GM19467 (cell line): ENCODE measurements around the gene SCUBE1.

Experiments used
- ATAC-seq: cut with Tn5 transposase; IDR thresholded peaks from one replicate; pipeline ENCODE4 v1.9.1; 2021; ENCODE audit warnings: mild to moderate bottlenecking, moderate library complexity; ENCODE audit not compliant: unreplicated experiment

SCUBE1 gene

DNA sequence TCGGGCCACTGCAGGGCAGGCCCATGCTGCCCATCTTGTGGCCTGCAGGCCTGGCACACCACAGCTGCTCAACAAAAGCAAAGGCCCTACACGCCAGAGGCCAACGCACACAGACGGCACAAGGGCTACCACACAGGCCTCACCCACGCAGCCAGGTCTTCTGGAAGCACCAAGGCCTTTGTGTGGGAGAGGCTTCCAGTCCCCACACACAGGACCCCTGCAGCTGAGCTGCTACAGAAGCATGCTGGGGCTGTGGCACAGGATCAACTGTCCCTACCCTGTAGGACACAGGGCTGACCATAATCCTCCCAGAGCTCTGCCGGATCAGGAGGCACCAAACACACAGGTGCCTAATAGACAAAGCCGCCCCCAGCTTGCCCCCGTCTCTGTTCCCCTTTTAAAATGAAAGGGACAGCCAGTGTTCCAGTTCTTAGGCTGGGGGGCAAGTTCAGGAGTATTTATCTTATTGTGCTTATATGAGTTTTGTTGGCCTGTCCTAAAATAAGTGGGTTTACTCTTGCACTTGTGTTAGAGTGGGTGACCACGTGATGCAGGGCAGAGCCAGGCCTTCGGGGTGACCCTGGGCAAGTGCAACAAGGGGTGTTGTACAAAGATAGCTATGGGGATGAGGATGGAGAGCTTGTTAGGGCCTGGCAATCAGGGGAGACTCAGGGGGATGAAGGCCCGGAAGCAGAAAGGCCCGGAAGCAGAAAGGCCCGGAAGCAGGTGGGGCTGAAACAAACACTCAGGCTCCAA, 161.7 kb downstream of the SCUBE1 start:
- ATAC-seq: no peak

- ATAC-seq: no peak
Observed at GRCh38 chr22:43180670-43181069, 162.5 kb downstream of the SCUBE1 start.

- no peak for ATAC-seq
Observed at GRCh38 chr22:43179911-43180195, 163.3 kb downstream of the SCUBE1 start.

DNA sequence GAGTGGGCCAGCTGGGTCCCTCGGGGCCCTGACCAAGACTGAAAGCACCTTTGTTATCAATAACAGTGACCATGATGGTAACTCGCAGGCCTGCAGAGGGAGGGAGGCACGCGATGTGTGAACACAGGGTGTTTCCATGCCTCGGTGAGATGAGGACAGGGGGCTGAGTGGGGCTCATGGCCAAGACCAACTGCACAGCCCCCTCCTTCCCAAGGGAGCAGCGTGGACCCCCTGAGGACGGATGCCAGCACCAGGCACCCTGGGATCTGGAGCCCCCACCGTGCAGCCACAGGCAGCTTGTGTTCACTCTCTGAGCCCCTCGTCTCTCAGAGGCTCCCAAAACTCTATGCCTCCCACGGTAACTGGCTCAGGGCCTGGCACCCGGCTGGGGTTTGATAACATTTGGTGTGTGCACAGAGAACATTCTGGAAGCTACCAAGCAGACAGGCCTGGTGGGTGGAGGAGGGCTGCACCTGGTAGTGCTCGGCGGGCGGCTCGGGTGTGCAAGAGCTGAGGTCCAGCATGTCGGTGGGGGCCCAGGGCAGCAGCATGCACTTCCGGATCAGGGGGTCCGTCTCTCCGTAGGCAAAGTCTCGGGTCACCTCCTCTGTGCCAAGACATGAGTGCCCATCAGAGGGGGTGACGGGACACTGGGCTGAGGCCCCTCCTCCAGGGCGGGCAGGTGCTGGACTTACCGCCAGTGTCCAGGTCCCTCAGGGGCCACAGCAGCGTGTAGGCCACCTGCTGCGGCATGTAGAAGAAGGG, 163.8 kb downstream of the SCUBE1 start:
- no peak for ATAC-seq

DNA sequence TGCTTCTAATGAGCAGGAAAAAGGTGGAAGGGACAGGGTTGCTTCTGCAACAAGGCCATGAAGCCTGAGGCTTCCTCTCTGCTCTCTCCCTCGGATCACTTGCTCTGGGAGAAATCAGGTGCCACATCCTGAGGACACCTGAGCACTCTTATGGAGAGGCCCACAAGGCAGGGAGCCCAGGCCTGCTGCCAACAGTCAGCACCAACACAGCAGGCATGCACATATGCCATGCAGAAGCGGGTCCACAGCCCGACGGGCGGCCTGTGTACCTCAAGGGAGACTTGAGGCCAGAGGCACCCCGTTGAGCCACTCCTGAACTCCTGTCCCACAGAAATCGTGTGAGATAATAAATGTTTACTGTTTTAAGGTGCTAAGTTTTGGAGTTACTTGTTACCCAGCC, 165.7 kb downstream of the SCUBE1 start:
- ATAC-seq: no peak

GRCh38 chr22:43176090-43176489, 167.1 kb downstream of the SCUBE1 start:
- no peak for ATAC-seq

DNA sequence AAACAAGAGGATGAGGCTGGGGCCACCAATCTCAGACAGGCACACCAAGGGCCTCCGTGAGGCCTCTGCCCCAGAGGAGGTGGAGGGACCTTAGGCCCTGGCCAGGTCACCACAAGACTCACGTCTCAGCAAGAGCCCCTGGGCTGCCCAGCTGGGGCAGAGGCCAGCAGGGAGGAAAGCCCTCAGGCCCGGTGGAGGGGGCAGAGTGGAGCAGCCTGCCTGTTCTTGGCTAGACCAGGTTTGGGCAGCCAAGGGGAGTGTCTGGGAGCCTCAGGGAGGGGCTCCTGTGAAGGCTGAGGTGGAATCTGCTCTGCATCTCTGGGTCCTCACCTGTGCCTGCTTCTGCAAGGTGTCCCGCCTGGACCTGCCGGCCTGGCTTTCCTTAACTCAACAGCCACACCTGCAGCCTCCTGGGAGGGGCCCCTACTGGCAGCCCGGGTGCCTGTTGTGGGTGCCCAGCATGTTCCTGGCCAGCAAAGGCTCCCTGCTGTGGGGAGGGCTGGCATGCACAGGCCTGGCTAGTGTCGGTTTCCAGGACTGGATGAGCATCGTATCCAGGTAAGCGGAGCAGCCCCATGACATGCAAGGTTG, 168.1 kb downstream of the SCUBE1 start:
- ATAC-seq: no peak

- no peak for ATAC-seq
Observed at GRCh38 chr22:43173976-43174720, 169.0 kb downstream of the SCUBE1 start.

DNA sequence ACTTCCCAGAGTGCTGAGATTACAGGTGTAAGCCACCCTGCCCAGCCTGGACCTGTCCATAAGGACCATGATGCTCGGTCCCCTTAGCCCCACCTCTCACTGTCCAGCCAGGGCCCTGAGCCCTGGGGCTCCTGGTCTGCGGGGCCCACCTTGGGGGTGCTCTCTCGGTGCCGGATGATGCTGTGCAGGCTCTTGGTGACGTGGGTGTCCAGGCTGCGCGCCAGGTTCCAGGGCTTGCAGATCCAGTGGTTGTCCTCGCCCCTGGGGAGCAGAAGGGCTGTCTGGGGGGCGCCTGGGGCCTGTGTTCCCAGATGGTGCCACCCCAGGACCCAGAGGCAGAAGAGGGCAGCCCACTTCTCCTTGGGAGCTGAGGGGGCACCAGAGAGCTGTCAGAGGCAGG, 169.6 kb downstream of the SCUBE1 start:
- ATAC-seq: no peak

DNA sequence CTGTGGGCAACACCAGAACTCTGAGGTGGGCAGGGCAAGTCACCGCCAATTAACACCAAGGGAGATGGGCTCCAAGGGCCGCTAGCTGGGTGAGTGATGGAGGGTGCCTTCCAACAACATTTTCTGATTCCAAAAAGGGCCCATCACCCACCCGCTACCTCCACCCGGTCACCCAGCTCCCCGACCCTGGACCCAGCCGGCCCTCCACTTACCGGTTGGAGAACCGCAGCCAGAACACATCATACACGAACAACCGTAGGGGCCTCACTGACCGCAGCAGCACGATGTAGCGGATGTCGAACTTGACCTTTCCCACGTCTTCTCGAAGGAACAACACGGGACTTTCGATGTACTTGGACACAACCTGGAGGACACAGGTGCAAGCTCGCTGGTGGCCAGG, 171.0 kb downstream of the SCUBE1 start:
- no peak for ATAC-seq

- no peak for ATAC-seq
Observed at GRCh38 chr22:43171607-43172006, 171.6 kb downstream of the SCUBE1 start.

- no peak for ATAC-seq
Observed at GRCh38 chr22:43171019-43171491, 172.1 kb downstream of the SCUBE1 start.

GRCh38 chr22:43170131-43170480, 173.1 kb downstream of the SCUBE1 start:
- no peak for ATAC-seq

GRCh38 chr22:43169310-43170130, 173.7 kb downstream of the SCUBE1 start:
- ATAC-seq: no peak

- no peak for ATAC-seq
Observed at GRCh38 chr22:43168471-43169309, 174.5 kb downstream of the SCUBE1 start.

GRCh38 chr22:43167001-43167589, 176.1 kb downstream of the SCUBE1 start:
- ATAC-seq: no peak

- no peak for ATAC-seq
Observed at GRCh38 chr22:43166132-43166930, 176.8 kb downstream of the SCUBE1 start.

DNA sequence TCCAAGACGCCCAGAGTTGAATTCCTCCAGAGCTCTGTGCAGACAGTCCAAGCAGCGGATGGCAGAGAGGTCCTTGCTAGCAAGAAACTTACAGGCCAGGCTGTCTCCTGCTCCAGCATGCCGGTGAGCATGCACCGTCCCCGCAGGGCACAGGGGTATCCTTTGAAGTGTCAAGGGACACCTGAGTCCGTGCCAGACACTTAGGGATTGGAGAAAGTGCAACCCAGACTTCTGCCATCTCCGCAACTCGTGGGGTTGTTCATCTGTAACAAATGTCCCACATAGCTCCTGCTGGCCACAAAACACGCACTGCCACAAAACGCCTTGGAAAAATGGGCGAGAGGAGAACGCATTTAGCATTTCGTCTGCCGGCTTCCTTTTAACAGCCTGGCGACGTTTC, 178.5 kb downstream of the SCUBE1 start:
- ATAC-seq: no peak
